Stimulated activated CD4-positive, alpha-beta T cell treated with anti-CD3 and anti-CD28 coated beads, TNF-alpha, amount 100 ng/mL, for 4 hours (primary cell): Measurements from ENCODE around the gene C1orf174.

ENCODE experiments used
- DNase-seq, 3 experiments: peaks; one replicate each; pipeline ENCODE4 v3.0.0-alpha.2; 2020; ENCODE audit warnings: low read depth in 3 of 3

Gene C1orf174

DNA sequence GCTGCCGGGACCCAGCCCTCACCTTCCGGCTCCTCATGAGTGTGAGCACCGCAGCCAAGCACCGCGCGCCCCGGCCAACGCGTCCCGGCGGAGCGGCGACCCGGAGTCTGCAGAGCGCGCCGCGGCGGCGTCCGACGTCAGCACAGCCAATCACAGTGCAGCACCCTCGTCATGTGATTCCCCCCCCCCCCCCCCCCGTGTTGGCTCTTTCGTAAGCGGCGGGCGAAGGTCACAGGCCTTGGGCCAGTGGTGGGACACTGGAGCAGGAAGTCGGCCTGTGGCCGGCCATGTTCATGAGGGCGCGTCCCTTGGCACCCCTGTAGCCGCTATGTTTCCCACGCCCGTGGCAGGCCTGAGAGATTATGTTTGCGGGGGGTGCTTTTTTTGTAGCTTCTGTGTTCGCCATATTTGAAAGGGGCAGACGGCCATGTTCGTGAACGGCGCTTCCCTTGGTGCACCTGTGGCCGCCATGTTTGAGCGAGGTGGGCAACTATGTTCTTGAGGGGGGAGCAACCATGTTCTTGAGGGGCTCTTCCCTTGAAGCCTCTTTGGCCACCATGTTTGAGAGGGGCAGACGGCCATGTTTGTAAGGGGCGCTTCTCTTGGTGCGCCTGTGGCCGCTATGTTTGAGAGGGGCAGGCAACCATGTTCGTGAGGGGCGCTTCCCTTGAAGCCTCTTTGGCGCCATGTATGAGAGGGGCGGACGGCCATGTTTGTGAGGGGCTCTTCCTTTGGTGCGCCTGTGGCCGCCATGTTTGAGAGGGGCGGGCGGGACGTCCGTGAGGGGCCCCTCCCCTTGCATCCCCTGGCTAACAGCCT is at the start of gene C1orf174:
TSS of gene C1orf174 (minus strand) at position 123 of the 819 bp plus-strand sequence. CDS start at position 37, 86 bp downstream.
- peak; percentile 78 to 92 (median 86) for DNase-seq

DNA sequence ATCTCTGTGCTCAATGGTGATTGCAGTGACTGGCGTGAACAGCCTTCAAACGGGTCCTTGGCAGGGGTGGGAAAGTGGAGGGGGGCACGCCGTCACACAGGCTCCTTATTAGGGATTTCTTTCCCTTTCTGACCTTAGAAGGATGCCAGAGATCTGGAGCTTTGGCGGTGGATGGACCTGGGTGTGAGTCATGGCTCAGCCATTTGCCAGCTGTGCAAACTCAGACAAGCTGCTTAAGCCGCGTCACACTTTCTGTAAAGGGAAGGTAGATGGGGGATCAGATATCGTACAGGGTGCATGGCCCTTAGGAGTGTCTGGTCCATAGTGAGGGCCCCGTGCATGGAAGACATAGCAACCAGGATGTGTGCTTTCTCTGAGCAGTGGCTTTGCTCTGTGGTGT is 48.3 kb upstream of the C1orf174 start:
- DNase-seq: no peak

DNA sequence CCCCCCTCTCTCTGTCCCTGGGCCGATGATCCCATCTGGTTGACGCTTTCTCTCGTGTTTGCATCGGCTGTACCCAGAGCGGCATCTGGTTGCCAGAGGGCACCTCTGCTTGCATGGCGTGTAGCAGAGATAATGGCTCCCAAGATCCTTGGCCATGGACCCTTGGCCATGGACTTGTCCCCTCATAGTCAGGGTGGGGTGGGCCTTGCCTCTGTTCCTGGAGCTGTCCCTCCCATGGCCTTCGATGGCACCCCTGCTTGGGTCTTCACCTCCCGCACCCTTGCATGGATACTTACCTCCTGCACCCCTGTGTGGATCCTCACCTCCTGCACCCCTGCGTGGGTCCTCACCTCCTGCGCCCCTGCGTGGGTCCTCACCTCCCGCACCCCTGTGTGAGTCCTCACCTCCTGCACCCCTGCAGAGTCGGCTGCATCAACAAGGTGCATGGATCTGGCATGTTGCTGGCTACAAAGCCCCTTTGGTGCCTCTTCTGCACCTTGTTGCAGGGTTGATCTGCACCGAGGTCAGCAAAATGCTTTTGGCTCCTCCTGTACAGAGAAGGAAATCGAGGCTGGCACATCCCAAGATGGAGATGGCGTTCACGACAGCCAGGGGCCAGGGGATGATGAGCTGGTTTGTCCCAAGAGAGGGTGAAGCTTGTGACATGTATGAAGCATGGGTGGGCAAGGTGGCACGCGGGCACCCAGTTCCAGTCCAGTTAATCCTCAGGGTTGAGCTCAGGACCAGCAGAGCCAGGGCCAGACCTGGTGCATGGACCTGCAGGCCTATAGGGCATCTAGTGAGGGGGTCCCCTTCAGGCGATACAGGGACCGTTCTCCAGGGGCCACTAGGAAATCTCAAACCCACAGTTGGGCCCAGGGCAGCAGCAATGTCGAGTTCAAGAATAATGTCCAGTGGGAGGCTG is 46.1 kb upstream of the C1orf174 start:
- DNase-seq: no peak

DNA sequence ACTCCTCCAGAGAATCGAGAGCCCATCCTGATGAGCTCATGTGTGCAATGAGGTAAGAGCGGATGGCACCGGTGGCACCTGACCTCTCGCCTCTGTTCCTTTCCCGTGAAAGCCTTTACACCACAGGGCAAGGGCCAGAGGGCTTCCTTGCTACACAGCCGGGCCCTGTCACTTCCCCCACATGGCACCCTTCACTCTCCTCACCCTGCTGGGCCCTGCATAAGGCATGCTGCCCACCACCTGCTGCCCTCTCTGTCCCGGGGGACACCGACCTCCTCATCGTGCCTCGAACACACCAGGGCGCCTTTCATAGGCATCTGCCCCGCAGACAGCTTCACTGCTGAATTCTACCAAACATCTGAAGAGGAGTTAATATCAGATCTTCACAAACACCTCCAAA is 45.1 kb upstream of the C1orf174 start:
- no peak for DNase-seq

DNA sequence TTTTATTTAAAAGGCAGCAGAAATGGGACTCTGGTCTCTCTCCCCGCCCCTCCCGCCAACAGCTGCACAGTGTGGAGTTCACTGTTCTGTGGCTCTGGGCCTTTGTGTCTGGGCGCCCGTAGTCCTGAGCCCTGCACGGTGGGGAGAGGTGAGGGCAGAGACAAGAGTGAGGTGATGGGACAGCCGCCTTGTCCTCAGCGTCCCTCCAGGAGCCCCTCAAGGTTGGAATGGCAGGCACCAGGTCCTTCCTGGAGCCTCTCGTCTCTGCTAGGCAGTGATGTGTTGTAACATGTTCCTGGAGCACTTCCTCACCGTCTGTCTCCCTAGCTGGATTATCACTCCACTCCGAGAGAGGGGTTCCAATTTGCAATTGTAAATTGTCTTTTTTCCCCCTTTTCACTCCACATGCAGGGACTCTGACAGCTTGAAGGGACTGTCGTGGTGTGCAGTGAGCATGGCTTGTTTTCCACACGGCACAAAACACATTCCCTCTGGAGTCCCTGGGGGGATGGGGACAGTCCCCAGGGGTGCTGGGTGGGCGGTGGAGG is 44.6 kb upstream of the C1orf174 start:
- no peak for DNase-seq

DNA sequence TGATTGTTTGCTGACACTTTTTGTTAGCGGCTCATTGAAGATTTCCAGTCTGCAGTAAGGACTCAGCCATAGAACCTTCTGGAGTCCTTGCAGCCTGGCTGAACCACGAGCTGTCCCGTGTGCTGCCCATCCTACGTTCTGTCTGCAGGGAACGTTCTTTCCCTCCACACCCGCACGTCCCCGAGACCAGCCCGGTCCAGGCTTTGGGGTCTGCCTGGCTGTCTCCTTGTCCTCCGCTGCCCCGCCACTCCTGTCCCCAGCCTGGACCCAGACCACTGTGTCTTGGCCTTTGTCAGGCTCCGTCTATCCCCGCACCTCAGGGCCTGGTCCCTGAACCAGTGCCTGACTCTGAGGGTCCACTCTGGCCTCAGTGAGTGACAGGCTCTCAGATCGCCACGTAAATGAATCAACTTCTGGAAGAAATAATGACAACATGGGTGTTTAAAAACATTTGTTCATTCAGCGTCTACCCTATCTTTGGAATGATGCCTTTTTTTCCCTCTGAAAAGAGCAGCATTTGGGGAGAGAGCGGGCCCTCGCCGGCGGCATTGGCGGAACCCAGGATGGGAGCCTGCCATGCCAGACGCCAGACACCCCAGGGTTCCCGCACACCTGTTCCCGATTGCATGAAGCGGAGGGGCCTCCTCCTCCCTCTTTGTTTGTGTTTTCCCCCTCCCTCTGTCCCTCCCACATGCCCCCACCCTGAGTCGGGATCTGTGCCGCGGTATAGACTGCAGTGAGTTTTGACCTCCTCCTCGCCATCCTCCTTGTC is 43.9 kb upstream of the C1orf174 start:
- no peak for DNase-seq

DNA sequence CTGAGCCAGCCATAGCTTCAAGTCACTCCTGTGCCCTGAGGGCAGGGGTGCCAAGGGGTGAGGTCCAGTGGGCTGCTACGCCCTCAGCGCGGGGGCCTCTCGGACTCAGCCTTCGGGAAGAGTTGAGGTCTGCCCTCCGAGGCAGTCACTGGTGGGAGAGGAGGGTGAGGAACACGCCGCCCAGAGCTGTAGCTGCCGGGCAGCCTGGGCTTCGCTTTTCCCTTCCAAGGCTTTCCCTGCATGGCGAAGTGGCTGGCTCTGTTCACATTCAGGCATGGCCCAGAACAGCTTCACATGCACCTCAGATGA is 43.0 kb upstream of the C1orf174 start:
- no peak for DNase-seq

DNA sequence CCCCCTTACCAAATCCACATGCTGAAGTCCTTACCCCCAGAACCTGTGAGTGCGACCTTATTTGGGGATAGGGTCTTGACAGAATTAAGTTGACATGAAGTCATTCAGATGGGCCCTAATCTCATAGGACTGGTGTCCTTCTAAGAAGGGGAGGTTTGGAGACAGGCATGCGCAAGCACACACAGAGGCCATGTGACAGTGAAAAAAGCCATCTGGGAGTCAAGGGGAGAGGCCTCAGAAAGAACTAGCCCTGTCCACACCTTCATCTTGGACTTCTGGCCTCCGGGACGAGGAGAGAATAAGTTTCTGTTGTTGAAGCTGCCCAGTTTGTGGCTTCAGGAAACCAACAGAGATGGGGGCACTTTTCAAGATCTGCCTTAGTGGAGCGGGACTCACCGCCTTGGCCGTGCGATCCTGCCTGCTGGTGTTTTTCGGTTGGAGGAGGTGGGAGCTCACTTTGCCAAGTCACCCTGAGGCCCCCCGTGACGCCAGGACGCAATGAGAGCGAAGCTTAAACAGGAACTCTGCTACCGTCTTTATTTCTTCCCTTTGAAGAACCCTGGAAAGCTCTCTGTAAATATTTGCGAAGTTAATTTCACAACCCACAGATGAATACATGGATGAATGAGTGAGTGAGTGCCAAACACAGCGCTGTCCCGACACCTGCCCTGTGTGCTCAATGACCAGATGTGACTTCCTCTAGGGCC is 42.5 kb upstream of the C1orf174 start:
- DNase-seq: no peak

DNA sequence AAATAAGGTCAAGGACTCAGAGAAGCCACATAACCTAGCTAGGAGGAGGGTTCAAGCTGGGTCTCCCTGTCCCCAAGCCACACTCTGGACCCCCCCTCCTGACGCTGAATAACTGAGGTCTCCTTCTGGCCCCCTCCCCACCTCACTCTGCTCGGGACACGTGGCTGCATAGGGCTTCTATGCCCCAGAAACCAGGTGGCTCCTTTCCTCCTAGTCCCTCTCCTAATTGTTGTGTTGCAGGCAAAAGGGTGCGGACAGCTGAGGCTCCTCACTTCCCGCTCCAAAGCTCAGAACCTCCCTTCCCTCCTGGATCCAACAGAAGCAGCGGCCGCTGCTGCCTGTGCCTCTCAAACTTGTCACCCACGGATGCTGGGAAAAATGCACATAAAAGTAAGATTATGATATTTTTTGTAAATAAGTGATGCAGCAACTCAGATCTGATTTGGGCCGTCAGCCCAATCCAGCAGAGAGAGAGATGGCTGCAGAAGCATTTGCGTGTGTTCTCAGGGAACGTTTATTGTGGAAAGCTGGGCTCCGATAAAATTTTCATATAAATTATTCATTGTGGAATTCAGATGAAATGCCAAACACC is 40.8 kb upstream of the C1orf174 start:
- no peak for DNase-seq

DNA sequence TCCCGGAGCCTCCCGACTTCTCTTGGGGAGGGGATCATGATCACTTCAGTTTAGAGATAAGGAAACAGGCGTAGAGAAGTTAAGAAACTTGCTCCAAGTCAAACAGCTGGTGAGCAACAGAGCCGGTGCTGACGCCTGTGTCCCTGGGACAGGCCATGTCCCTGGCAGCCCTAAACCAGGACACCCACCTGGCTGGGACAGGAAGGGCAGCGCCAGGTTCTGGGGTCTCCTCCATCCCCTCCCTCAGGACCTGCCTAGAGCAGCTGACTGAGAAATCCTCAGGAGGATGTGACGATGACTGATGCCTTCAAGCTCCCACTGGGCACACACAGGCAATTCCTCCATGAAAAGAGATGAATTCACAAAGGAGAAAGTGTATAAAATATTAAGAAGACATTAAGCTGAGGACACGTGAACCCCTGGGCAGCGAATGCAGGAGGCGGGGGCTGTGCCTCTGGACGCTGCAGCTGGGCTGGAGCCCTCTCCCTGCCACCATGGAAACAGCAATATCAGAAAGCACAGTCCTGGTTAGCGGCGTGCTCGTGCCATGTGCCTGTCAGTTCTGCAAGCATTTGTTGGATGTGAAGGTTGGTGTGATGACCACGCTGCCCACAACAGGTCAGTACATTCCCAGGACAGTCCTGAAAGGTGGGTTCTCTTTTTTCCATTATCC is 40.1 kb upstream of the C1orf174 start:
- DNase-seq: no peak

DNA sequence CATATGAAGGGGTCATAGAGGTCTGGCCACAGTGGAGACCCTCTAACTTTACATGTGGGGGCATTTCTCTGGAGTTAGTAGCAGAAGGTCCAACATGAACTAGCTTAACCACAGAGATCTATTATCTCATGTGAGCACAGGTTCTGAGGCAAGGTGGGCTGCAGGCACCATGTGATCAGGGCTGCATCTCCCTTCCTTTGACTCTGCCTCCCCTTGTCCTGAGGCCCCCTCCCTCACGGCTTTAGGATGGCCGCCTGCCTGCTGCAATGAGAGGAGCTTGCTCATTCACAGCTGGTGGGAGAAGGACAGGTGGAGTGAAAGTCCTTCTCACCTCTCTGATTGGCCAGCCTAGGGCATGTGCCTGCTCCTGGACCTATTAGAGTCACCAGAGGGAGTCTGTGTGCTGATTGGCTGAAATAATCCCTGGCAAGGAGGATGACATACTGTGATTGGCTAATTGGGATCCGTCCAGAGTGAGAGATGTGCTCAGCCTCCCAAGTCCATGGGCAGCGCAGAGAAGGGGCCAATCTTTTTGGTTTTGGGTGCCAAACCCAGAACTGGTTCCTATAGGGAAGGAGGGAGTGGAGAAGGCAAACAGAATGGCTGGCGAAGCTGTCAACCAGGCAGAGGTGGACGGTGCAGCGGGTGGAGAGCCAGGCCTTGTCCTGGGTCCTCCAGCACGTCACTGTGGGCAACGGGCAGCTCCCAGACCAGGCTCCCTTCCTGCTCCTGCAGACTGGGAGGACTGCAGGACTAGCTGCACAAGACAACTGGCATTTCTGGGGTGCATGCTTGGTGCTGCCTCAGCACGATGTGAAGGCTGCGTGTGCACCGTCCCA is 39.4 kb upstream of the C1orf174 start:
- DNase-seq: no peak

DNA sequence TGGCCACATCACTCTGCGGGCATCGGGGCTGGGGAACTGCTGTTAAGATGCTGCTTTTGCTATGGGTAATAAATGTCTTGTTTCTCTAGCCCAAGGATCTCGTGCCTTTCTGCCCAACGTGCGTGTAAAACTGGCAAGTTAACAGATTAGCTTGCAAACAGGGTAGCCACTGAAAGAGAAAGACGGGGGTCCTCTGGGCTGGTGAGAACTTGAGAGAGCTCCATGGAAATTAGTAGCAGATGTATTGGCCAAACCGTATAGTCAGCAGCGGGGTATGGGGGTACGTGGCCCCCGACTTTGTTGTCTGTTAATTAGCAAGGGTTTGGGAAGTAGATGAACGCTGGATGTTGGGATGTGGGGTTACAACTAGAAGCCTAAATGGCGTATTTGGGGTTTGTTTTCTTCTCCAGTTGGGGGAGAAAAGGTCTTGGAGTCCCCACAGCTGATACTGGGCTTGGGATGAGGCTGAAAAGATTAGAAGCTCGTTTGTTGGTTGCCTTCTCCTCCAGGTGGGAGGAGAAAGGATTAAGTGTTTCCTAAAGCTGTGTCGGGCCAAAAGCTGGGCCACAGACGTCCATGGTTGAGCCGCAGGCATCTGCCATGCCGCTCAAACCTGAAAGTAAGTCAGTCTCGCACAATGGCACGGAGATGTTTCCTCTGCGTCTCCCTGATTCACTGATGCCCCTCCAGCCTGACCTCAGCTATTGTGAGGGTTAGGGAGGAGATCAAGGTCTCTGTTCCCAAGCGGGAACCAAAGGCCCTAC is 32.3 kb upstream of the C1orf174 start:
- DNase-seq: no peak

DNA sequence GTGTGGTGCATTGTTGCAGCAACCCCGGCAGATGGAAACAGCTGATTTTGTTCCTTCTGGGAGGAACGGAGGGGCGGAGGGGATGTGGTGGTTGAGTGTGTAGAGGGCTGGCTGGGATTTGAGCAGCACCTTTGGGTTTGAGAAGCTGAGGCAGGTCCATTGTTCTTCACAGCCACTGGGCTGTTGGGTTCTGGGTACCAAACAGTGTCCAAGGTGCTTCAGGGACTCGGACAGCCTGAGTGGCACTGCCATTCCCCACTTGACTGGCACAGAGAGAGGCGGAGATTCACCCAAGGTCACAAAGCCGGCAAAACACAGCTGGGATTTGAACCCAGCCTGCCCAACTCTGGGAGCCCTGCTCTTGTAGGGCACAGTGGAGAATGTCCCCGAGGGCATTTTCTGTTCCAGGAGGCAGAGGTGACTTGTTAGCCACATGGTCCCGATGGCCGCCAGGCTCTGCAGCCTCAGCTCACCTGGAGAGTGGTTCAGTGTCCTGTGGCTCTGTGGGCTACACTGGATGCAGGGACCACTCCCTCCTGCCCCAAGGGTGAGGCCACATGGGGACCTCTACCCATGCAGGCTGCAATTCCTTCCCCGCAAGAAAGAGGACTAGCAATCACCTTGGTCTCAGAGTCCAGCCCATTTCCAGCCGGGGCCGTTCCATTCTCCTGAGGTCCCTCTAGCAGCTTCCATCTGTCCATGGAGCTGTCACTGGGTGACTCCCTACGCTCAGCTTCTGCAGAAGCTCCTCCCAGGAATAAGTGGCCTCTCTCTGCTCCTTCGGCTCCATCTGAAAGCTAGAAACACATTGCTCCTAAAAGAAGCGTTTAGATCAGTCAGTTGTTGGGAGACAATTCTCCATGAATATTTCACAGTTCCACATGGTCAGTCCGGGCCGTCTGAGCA is 31.2 kb upstream of the C1orf174 start:
- no peak for DNase-seq

DNA sequence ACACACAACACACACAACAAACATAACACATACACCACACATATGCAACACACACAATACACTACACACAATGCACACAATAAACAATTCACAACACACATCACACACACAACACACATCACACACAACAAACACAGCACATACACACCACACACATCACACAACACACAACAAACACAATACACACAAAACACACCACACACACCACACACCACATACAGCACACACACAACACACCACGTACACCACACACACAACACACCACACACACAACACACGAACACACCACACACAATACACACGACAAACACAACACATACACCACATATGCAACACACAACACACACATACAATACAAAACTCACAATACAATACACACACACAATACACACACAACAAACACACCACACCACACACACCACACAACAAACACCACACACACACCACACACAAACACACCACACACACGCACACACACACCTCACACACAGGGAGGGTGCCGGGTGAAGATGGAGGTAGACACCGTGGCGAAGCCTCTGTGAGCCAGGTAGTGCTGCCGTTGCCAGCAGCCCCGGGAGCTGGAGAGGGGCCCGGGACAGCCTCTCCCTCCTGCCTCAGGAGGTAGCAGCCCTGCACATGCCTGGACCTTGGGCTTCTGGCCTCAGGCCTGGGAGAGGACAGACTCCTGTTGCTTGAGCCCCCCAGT is 30.4 kb upstream of the C1orf174 start:
- no peak for DNase-seq

DNA sequence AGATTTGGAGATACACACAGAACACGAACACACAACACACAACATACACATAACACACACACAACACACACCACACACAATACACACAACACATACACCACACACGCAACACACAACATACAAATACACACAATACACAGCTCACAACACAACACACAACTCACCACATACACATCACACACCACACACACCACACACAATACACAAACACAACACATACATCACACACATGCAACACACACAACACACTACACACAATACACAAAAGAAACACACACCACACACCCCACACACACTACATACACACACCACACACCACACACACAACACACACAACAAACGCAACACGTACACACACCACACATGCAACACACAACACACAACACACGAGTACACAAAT is 29.1 kb upstream of the C1orf174 start:
- DNase-seq: no peak

DNA sequence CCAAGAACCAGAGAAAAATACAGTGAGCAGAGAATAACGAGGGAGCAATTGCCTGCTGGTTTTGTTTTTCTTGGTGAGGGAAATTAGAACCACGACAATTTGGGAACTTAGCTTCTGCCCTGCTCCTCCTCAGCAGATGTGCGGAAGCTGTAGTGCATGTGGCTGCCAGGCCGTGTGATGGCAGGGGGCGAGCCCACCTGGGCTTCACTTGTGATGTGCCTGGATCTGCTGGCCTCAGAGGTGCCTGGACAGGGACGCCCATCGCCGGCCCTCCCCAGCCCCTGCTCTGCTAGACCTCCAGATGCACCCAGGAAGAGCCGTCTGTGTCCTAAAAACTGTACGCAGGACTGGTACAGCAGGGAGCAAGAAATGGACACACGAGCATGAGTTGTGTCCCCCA is 28.5 kb upstream of the C1orf174 start:
- DNase-seq: no peak

DNA sequence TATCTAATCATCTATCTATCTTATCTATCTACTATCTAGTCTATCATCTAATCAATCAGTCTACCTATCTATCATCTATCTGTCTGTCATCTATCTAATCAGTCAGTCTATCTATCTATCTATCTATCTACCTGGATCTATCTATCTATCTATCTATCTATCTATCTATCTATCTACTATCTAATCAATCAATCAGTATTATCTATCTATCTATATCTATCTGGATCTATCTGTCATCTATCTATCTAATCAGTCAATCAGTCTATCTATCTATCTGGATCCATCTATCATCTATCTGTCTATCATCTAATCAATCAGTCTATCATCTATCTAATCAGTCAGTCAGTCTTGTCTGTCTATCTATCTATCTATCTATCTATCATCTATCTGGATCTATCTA is 26.9 kb upstream of the C1orf174 start:
- no peak for DNase-seq
